ENCODE data around the gene SRP14. TPM values are rescaled to one million over a fixed set of nuclear protein-coding genes. Genes with fewer than 3 reads are reported as not detected.

The SRP14 gene
- total RNA-seq, 1 experiment from 2014 or later: 166 TPM

DNA sequence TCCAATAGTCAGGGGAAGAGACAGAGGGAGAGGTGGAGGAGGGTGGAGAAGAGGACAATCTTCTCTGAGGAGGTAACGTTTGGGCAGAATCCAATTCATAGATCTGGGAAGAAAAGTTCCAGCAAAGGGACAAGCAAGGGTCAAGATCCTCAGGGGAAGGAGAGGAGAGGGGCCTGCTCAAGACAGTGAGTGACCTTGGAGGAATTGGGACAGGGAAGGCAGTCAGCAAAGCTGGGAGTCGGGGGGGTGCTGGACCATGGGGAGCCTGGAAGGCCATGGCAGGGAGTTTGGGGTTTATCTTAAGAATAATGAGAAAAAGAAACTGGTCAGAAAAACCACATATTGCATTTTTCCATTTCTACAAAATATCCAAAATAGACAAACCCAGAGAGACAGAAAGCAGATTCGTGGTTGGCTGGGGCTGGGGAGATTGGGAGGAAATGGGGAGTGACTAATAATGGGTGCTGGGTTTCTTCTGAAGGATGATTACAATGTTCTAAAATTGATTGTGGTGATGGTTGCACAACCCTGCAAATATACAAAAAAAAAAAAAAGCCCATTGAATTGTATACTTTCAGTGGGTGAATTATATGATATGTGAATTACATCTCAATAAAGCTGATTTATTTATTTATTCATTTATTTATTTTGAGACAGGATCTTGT lies 19.6 kb upstream of the SRP14 start:
- no TSS peak for BruUV-seq (replicated peaks)

GRCh38 chr15:40055576-40056293 lies 16.8 kb upstream of the SRP14 start:
- in situ Hi-C loops (cut with HindIII; ENCODE audit: low pct_unique_long_range_greater_than_20kb, low sequenced_read_pairs): no loop called here
- ATAC-seq: peak; percentile 17; the same call in 1 of the 2 replicates

More for the DNA sequence above, 19.6 kb upstream of the SRP14 start:
- no peak overlapping the region for H3K27ac ChIP-seq (ENCODE audit: low read length)
- H3K27me3 ChIP-seq (ENCODE audit: control insufficient read depth, insufficient read depth, low read length): no peaks in the 10 kb centered on the region
- no peaks in the 10 kb centered on the region for H3K9me3 ChIP-seq (ENCODE audit: control insufficient read depth, insufficient read depth, low read depth, low read length)
- H3K4me3 ChIP-seq (ENCODE audit: low read depth in 2 of 2, low read length in 2 of 2): no peak overlapping the region
- POLR2A ChIA-PET: interaction anchor here (0.6 to 0.7 kb wide), 3 partner anchors 14 to 347 kb away, joined by 3 to 7 read pairs (median 7); no protein-coding TSS in a partner anchor
- in situ Hi-C loops (cut with HindIII; ENCODE audit: low pct_unique_long_range_greater_than_20kb, low sequenced_read_pairs): no loop called here
- no peak for DNase-seq (ENCODE audit: low read depth, low spot score)
- no peaks in the 10 kb centered on the region for H3K36me3 ChIP-seq (ENCODE audit: control insufficient read depth, insufficient read depth, low read length)
- intact Hi-C loops (cut with micrococcal nuclease; ENCODE audit: unreplicated experiment): no loop called here
- CTCF ChIA-PET: interaction anchor here (0.6 to 0.7 kb wide), 2 partner anchors 15 to 30 kb away, joined by 3 to 4 read pairs; no protein-coding TSS in a partner anchor
- ATAC-seq: no peak
- peaks cover 18% of the 10 kb centered on the region for H3K4me1 ChIP-seq (ENCODE audit: control insufficient read depth, insufficient read depth, low read length)
- TF ChIP-seq, protein P1, sequence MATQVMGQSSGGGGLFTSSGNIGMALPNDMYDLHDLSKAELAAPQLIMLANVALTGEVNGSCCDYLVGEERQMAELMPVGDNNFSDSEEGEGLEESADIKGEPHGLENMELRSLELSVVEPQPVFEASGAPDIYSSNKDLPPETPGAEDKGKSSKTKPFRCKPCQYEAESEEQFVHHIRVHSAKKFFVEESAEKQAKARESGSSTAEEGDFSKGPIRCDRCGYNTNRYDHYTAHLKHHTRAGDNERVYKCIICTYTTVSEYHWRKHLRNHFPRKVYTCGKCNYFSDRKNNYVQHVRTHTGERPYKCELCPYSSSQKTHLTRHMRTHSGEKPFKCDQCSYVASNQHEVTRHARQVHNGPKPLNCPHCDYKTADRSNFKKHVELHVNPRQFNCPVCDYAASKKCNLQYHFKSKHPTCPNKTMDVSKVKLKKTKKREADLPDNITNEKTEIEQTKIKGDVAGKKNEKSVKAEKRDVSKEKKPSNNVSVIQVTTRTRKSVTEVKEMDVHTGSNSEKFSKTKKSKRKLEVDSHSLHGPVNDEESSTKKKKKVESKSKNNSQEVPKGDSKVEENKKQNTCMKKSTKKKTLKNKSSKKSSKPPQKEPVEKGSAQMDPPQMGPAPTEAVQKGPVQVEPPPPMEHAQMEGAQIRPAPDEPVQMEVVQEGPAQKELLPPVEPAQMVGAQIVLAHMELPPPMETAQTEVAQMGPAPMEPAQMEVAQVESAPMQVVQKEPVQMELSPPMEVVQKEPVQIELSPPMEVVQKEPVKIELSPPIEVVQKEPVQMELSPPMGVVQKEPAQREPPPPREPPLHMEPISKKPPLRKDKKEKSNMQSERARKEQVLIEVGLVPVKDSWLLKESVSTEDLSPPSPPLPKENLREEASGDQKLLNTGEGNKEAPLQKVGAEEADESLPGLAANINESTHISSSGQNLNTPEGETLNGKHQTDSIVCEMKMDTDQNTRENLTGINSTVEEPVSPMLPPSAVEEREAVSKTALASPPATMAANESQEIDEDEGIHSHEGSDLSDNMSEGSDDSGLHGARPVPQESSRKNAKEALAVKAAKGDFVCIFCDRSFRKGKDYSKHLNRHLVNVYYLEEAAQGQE (IDR thresholded peaks at IDR 0.05; ENCODE audit: insufficient read depth in 1 of 2, low read depth in 2 of 2, low read length in 1 of 2): no peak
- no peak for TF ChIP-seq POLR2AphosphoS5 (IDR thresholded peaks at IDR 0.05; ENCODE audit: low read depth, low read length)
- TF ChIP-seq TCF7L2 (IDR thresholded peaks at IDR 0.05; ENCODE audit: low read depth, low read length): no peak
- TF ChIP-seq SIN3A (IDR thresholded peaks at IDR 0.05; ENCODE audit: borderline replicate concordance, insufficient read depth, low read depth, low read length): no peak
- no peak for TF ChIP-seq CTCF (IDR thresholded peaks at IDR 0.05)

More at GRCh38 chr15:40055576-40056293, 16.8 kb upstream of the SRP14 start:
- POLR2A ChIA-PET: no interaction called here
- no TSS peak for BruUV-seq (replicated peaks)
- Histone ChIP-seq H3K36me3 (ENCODE audit: control insufficient read depth, insufficient read depth, low read length) (no peaks in the 10 kb centered on the region), H3K27me3 (ENCODE audit: control insufficient read depth, insufficient read depth, low read length) (no peaks in the 10 kb centered on the region), H3K9me3 (ENCODE audit: control insufficient read depth, insufficient read depth, low read depth, low read length) (no peaks in the 10 kb centered on the region), H3K4me3 (ENCODE audit: low read depth in 2 of 2, low read length in 2 of 2) (no peak overlapping the region), H3K27ac (ENCODE audit: low read length) (peak overlapping the region; percentile 52; the same call in 1 of the 2 replicates), H3K4me1 (ENCODE audit: control insufficient read depth, insufficient read depth, low read length) (peaks cover 21% of the 10 kb centered on the region)
- intact Hi-C loops (cut with micrococcal nuclease; ENCODE audit: unreplicated experiment): no loop called here
- DNase-seq (ENCODE audit: low read depth, low spot score): no peak
- TF ChIP-seq, protein P1 (IDR thresholded peaks at IDR 0.05; ENCODE audit: insufficient read depth in 1 of 2, low read depth in 2 of 2, low read length in 1 of 2): no peak
- TF ChIP-seq POLR2AphosphoS5 (IDR thresholded peaks at IDR 0.05; ENCODE audit: low read depth, low read length): no peak
- TF ChIP-seq CTCF (IDR thresholded peaks at IDR 0.05): no peak
- no peak for TF ChIP-seq TCF7L2 (IDR thresholded peaks at IDR 0.05; ENCODE audit: low read depth, low read length)
- TF ChIP-seq SIN3A (IDR thresholded peaks at IDR 0.05; ENCODE audit: borderline replicate concordance, insufficient read depth, low read depth, low read length): no peak
- CTCF ChIA-PET: no interaction called here

All from Panc1 (cell line).